HG02798 (cell line): ENCODE data around the gene DGKI.

Source experiments
- ATAC-seq: cut with Tn5 transposase; IDR thresholded peaks from one replicate; pipeline ENCODE4 v1.9.1; 2021; ENCODE audit warnings: mild to moderate bottlenecking; ENCODE audit not compliant: unreplicated experiment, poor library complexity

Gene DGKI

DNA sequence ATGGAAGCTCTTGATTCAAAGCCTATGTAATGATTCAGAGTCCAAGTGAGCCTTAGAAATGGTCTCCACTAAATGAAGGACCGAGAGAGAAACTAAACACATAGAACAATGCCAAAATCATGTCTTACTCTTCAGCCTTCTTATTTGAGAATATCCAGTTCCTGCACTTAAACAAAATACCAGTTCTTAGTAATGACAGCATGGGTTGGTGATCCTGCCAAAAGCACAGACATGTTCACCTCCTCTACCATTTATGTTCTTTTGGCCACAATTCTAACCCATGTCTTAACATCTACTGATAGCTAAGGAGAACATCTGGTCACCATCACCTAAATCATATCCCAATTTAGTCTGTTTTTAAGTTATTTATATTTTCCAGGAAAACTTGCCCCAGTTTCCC lies 263.6 kb downstream of the DGKI start:
- no peak for ATAC-seq

DNA sequence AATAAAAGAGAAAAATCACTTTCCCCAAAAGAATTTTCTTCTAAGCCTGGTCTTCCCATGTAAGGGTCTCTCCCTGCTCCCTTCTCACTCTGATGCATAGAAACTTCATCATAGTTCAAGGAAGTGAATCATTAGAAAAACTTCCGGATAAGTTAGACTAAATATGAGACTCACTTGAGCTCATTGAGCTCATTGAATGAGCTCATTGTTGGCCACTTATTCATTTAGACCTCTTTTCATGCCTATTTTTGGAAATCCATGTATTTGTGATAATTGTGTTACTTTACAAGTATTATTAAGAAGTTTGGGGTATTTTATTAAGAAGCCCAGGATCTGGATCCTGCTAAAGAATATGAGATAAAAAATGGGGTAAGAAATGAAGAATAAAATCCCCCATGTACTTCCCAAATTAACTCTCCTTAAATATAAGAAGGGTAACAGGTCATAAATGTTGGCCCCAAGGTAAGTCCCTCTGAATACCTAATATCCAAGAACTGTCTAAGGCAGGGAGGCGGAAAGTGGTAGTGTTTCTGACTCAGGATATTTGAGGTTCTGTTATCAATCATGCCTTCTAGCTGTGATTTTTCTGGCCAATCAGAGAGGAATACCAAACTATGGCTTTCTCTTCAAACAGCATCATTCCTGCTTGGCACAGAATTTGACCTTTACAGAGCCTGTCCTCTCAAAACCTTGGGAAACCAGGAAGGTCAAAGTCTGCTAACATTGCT lies 266.7 kb downstream of the DGKI start:
- ATAC-seq = no peak

- no peak for ATAC-seq
Measured at GRCh38 chr7:137578541-137578940, 268.2 kb downstream of the DGKI start.

GRCh38 chr7:137577184-137577583 lies 269.6 kb downstream of the DGKI start:
- no peak for ATAC-seq

GRCh38 chr7:137576481-137576880 lies 270.3 kb downstream of the DGKI start:
- ATAC-seq = no peak

- ATAC-seq = no peak
Measured at GRCh38 chr7:137574812-137575211, 272.0 kb downstream of the DGKI start.

GRCh38 chr7:137572056-137572784 lies 274.6 kb downstream of the DGKI start:
- ATAC-seq = no peak

DNA sequence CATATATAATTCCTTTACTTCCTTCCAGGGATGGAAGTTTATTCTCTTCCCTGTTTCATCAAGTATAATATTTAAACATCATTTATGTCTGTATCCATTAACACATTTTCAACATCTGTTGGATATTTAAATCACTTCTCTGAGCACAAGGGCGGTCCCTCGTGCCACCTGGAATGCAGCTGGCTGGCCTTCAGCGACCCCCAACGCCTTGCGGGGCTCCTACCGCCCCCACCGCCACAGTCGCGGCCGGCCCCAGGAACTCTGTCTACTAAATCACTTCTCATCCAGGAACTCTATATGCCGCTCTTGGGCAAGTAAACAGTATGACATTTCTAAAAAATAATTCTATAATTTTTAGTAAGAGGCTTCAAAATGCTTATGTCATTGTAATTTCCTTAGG lies 282.1 kb downstream of the DGKI start:
- ATAC-seq = no peak

GRCh38 chr7:137563981-137564380 lies 282.8 kb downstream of the DGKI start:
- ATAC-seq = no peak

- no peak for ATAC-seq
Measured at GRCh38 chr7:137547485-137547884, 299.3 kb downstream of the DGKI start.

- ATAC-seq = no peak
Measured at GRCh38 chr7:137546671-137547070, 300.1 kb downstream of the DGKI start.

GRCh38 chr7:137546009-137546408 lies 300.8 kb downstream of the DGKI start:
- ATAC-seq = no peak

- ATAC-seq = no peak
Measured at GRCh38 chr7:137545059-137545716, 301.6 kb downstream of the DGKI start.

DNA sequence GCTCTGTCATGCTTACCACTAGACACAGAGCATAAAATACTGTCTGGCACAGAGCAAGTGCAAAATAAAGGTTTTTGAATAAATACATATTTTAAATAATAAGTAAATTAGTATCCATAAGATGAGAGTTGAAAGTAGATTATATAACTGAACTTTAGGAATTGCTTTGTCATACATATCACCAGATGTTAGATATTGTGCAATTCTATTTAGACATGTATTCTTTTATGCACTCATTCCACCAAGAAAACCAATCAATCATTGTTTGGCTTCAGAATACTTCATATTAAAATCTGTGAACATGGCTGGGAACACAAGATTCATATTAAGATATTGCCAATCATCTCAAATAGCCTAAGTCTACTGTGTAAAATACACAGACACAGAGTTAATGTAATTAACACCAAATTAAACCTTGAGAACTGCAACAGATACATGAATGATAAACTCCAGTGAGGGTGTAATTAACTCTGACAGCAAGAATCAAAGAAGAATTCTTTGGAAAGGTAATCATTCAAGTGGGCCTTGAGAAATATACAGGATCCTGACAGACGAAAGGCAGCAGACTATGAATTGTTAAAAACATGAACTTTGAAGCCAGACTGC lies 302.2 kb downstream of the DGKI start:
- ATAC-seq = no peak

GRCh38 chr7:137539111-137539715 lies 307.6 kb downstream of the DGKI start:
- ATAC-seq = no peak

- no peak for ATAC-seq
Measured at GRCh38 chr7:137538361-137538762, 308.4 kb downstream of the DGKI start.

DNA sequence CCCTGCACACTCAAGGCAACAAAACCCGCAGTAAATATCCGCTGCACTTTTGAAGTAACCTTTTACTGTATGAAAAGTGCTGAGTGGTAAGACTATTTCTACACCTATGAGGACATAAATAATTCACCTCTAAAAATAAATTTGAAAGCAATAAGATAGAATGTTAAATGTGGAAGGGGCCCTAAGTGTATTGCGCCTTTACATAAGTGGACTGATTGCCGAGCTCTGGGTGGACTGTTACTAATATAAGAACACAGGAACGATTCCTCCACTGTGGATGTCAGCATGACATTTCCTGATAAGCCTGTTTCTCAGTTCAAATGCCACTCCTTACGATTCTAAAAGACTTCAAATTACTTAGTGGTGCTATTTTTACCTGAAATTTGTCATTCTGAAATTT lies 311.2 kb downstream of the DGKI start:
- no peak for ATAC-seq

DNA sequence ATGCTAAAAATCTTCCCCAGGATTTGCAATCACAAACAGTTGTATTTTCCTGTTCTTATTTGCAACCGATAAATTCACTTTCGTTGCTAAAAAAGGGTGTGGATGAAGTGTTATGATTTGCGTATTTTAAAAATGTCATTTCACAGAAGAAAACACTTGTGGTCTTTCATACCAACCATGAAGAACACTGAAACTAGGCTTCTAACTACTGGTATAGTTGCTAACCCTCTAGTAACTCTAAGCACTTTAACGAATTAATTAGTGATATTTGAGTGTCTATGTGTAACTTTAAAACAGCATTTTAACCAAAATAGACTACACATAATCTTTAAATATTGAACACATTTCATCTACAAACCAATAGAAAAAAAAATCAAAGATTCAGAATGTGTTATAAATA lies 315.1 kb downstream of the DGKI start:
- ATAC-seq = no peak

GRCh38 chr7:137527634-137528033 lies 319.1 kb downstream of the DGKI start:
- ATAC-seq = no peak

DNA sequence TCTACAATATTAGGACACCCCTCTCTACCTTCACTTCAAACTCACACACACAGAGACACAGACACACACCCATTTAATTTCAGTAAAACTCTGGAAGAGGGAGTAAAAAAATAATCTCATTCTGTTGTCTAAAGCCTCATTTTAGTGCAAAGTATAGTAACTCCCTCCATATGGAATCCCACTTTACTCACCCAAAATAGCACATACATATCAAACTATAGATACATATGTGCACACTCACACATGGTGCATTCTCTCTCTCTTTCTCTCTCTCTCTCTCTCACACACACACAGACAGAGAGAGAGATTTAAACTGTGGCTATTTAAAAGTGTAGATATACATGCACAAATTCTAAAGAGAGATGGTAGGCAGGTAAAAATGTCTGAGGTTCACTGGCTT lies 323.6 kb downstream of the DGKI start:
- no peak for ATAC-seq

- no peak for ATAC-seq
Measured at GRCh38 chr7:137521451-137521850, 325.3 kb downstream of the DGKI start.
